Neuron (in vitro differentiated cells): ENCODE measurements around the gene ITM2C.

ENCODE experiments used
- H2AFZ ChIP-seq: one replicate; pipeline ENCODE4 v1.6.1; 2013; ENCODE audit warnings: low read depth, mild to moderate bottlenecking, inconsistent platforms, low read length, moderate library complexity
- H3K27me3 ChIP-seq: one replicate; pipeline ENCODE4 v1.6.1; 2013; ENCODE audit warnings: low read length; ENCODE audit not compliant: insufficient read depth
- H3K36me3 ChIP-seq: one replicate; pipeline ENCODE4 v1.6.1; 2013; ENCODE audit warnings: low read length; ENCODE audit not compliant: insufficient read depth
- H3K4me1 ChIP-seq: one replicate; pipeline ENCODE4 v1.6.1; 2013; ENCODE audit warnings: low read length; ENCODE audit not compliant: insufficient read depth
- H3K4me3 ChIP-seq: 2 replicates; pipeline ENCODE4 v1.5.1; 2013; ENCODE audit warnings: mild to moderate bottlenecking, low read length, moderate library complexity
- H3K9me3 ChIP-seq: one replicate; pipeline ENCODE4 v1.6.1; 2013; ENCODE audit warnings: low read length

ITM2C gene

DNA sequence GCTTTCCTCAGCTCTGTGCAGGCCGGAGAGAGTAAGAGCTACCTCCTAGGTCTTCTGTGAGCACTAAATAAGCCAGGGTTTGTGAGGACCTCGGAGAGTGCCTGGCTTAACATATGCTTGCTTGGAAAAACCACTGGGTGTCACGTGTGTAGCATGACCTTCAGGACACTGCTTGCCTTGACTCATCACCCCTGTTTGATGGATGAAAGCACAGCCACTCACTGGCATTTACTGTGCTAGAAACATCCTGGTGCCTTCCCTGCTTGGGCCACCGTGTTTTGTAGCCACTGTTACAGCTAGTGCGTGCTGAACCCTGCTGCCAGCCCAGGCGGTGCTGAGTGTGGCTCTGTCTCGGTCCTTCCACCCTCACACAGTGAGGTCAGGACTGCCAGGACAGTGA, 34.8 kb upstream of the ITM2C start:
- H3K36me3 ChIP-seq: no peaks in the 10 kb centered on the region
- H3K27me3 ChIP-seq: no peaks in the 10 kb centered on the region
- H3K4me1 ChIP-seq: no peaks in the 10 kb centered on the region
- H3K4me3 ChIP-seq: no peak overlapping the region
- no peak overlapping the region for H2AFZ ChIP-seq
- H3K9me3 ChIP-seq: peaks cover 10% of the 10 kb centered on the region

- Histone ChIP-seq H3K9me3 (peaks cover 10% of the 10 kb centered on the region), H3K27me3 (no peaks in the 10 kb centered on the region), H2AFZ (no peak overlapping the region), H3K4me1 (no peaks in the 10 kb centered on the region), H3K4me3 (no peak overlapping the region), H3K36me3 (no peaks in the 10 kb centered on the region)
Measured at GRCh38 chr2:230830428-230830827, 34.3 kb upstream of the ITM2C start.

- H2AFZ ChIP-seq: no peak overlapping the region
- H3K4me3 ChIP-seq: no peak overlapping the region
- peaks cover 4% of the 10 kb centered on the region for H3K4me1 ChIP-seq
- no peaks in the 10 kb centered on the region for H3K36me3 ChIP-seq
- peaks cover 4% of the 10 kb centered on the region for H3K9me3 ChIP-seq
- no peaks in the 10 kb centered on the region for H3K27me3 ChIP-seq
Measured at GRCh38 chr2:230840301-230840700, 24.4 kb upstream of the ITM2C start.

DNA sequence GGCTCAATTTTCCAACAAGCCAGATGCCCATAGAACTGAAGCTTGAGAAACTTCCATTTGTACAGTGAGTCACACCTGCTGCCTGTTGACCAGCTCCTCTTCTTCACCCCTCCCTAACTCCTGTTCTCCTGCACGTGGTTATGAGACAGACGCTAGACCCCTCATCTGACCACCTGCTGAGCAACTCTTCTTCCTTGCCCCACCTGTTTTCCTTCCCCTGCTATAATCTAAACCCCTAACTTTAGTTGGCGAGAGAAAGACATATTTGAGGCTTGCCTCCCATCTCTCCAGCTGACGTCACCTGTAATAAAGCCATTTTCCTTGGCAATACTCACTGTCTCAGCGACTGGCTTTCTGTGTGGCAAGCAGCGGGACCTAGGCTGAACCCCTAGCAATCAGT, 22.3 kb upstream of the ITM2C start:
- Histone ChIP-seq H3K4me3 (no peak overlapping the region), H3K9me3 (peaks cover 4% of the 10 kb centered on the region), H3K27me3 (no peaks in the 10 kb centered on the region), H2AFZ (no peak overlapping the region), H3K4me1 (peaks cover 4% of the 10 kb centered on the region), H3K36me3 (no peaks in the 10 kb centered on the region)

DNA sequence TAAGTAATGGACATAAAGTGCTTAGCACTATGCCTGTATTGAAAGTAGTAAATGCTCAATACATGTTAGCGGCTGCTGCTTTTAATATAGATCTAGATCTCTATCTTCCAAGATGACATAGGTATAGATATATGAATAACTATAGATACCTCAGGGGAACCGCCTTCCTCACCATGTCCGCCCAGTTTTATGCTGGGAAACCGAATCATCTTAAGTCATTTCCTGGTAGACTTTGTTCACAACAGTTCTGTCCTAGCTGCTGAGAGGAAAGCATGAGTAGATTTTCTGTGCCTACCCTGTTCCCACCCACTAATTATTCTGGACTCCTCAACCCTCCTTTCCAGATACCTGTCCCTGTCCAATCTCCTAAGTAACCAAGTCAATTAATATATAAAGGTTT, 21.6 kb upstream of the ITM2C start:
- Histone ChIP-seq H3K27me3 (no peaks in the 10 kb centered on the region), H2AFZ (no peak overlapping the region), H3K4me1 (peaks cover 6% of the 10 kb centered on the region), H3K9me3 (peaks cover 4% of the 10 kb centered on the region), H3K4me3 (no peak overlapping the region), H3K36me3 (no peaks in the 10 kb centered on the region)

DNA sequence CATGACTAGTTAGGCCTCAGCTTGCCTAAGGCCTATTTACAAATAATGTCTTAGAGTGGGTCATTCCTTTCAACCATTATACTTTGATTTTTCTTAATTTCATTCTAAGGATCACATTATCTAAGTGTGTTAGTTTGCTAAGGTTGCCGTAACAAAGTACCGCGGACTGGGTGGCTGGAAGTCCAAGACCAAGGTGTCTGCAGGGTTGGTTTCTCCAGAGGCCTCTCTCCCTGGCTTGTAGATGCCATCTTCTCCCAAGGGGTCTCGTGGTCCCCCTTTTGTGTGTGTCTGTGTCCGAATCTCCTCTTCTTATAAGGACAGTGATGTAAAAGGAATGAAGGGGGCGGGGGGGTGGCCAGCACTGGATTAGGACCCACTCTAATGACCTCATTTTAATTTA, 18.4 kb upstream of the ITM2C start:
- Histone ChIP-seq H3K4me3 (no peak overlapping the region), H3K4me1 (peaks cover 6% of the 10 kb centered on the region)

GRCh38 chr2:230847883-230848388, 16.8 kb upstream of the ITM2C start:
- Histone ChIP-seq H3K4me1 (peaks cover 6% of the 10 kb centered on the region), H3K9me3 (peaks cover 4% of the 10 kb centered on the region), H3K4me3 (no peak overlapping the region), H3K27me3 (peaks cover 3% of the 10 kb centered on the region), H3K36me3 (no peaks in the 10 kb centered on the region), H2AFZ (no peak overlapping the region)

More for the DNA sequence above, 18.4 kb upstream of the ITM2C start:
- H3K36me3 ChIP-seq: no peaks in the 10 kb centered on the region
- H2AFZ ChIP-seq: no peak overlapping the region
- H3K27me3 ChIP-seq: peaks cover 3% of the 10 kb centered on the region
- H3K9me3 ChIP-seq: peaks cover 5% of the 10 kb centered on the region

- H3K27me3 ChIP-seq: peaks cover 6% of the 10 kb centered on the region
- H3K9me3 ChIP-seq: peaks cover 4% of the 10 kb centered on the region
- H2AFZ ChIP-seq: no peak overlapping the region
- H3K4me1 ChIP-seq: peaks cover 2% of the 10 kb centered on the region
- H3K36me3 ChIP-seq: no peaks in the 10 kb centered on the region
- no peak overlapping the region for H3K4me3 ChIP-seq
Measured at GRCh38 chr2:230849633-230850357, 14.9 kb upstream of the ITM2C start.

DNA sequence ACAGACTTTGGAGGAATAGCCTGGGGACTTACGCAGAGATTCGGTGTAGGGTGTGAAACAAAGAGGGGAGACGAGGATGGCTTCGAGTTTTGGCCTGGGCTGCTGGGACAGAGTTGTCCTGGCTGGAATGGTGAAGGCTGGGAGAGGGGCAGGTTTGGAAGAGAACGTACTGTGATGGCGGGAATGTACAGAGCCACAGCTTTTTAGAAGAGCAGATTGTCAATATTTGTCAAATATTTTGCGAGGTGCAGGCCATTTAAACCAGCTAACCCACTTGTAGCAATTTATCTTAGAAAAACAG, 14.4 kb upstream of the ITM2C start:
- Histone ChIP-seq H3K4me3 (no peak overlapping the region), H3K27me3 (peaks cover 6% of the 10 kb centered on the region), H3K9me3 (peaks cover 4% of the 10 kb centered on the region), H2AFZ (no peak overlapping the region), H3K36me3 (no peaks in the 10 kb centered on the region), H3K4me1 (peaks cover 2% of the 10 kb centered on the region)

- no peaks in the 10 kb centered on the region for H3K36me3 ChIP-seq
- no peak overlapping the region for H3K4me3 ChIP-seq
- H3K27me3 ChIP-seq: peaks cover 6% of the 10 kb centered on the region
- peaks cover 4% of the 10 kb centered on the region for H3K9me3 ChIP-seq
- no peak overlapping the region for H2AFZ ChIP-seq
- peaks cover 2% of the 10 kb centered on the region for H3K4me1 ChIP-seq
Measured at GRCh38 chr2:230852113-230852512, 12.6 kb upstream of the ITM2C start.

GRCh38 chr2:230861552-230862255, 3.0 kb upstream of the ITM2C start:
- Histone ChIP-seq H3K4me3 (no peak overlapping the region), H3K4me1 (peaks cover 12% of the 10 kb centered on the region), H3K36me3 (no peaks in the 10 kb centered on the region), H3K27me3 (peaks cover 6% of the 10 kb centered on the region), H3K9me3 (no peaks in the 10 kb centered on the region), H2AFZ (no peak overlapping the region)

DNA sequence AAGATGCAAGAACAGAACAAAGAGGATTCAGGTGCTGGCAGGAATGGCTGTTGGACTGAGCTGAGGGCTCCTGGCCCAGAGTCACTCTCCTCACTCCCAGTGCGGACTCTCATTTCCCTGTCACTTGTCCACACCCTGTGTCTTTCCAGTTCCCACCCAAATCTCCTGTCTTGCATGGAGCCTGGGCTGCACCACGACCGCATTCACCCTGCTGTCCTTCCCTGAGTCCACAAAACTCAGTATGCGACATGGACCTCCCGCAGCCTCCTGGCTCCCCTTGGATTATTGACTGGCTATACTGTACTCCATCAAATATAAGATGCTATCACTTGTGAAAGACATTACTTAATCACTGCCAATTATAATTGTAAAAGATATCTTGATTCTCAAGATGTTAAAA, 2.5 kb upstream of the ITM2C start:
- Histone ChIP-seq H3K36me3 (no peaks in the 10 kb centered on the region), H3K27me3 (peaks cover 6% of the 10 kb centered on the region), H2AFZ (no peak overlapping the region), H3K4me1 (peaks cover 18% of the 10 kb centered on the region), H3K9me3 (no peaks in the 10 kb centered on the region), H3K4me3 (no peak overlapping the region)

- no peak overlapping the region for H2AFZ ChIP-seq
- H3K9me3 ChIP-seq: no peaks in the 10 kb centered on the region
- no peak overlapping the region for H3K4me3 ChIP-seq
- H3K36me3 ChIP-seq: no peaks in the 10 kb centered on the region
- H3K4me1 ChIP-seq: peaks cover 20% of the 10 kb centered on the region
- peaks cover 6% of the 10 kb centered on the region for H3K27me3 ChIP-seq
Measured at GRCh38 chr2:230863031-230863430, 1.7 kb upstream of the ITM2C start.
